ENCODE data around the gene AGL.

Gene AGL

GRCh38 chr1:99849744-99850458 lies at the start of gene AGL:
AGL (plus strand) TSS chr1:99850361; CDS start chr1:99851043, 682 bp downstream.
- TF ChIP-seq CTCF (conservative IDR thresholded peaks at IDR 0.05), result no peak
- H3K27ac ChIP-seq, result peak within 1 kb of the TSS; percentile 89

- no peak overlapping the region for H3K27ac ChIP-seq
- TF ChIP-seq CTCF (conservative IDR thresholded peaks at IDR 0.05), result no peak
Measured at GRCh38 chr1:99801584-99801983, 48.6 kb upstream of the AGL start.

- H3K27ac ChIP-seq, result peak overlapping the region; percentile 65
- TF ChIP-seq CTCF (conservative IDR thresholded peaks at IDR 0.05), result no peak
Measured at GRCh38 chr1:99806882-99807281, 43.3 kb upstream of the AGL start.

DNA sequence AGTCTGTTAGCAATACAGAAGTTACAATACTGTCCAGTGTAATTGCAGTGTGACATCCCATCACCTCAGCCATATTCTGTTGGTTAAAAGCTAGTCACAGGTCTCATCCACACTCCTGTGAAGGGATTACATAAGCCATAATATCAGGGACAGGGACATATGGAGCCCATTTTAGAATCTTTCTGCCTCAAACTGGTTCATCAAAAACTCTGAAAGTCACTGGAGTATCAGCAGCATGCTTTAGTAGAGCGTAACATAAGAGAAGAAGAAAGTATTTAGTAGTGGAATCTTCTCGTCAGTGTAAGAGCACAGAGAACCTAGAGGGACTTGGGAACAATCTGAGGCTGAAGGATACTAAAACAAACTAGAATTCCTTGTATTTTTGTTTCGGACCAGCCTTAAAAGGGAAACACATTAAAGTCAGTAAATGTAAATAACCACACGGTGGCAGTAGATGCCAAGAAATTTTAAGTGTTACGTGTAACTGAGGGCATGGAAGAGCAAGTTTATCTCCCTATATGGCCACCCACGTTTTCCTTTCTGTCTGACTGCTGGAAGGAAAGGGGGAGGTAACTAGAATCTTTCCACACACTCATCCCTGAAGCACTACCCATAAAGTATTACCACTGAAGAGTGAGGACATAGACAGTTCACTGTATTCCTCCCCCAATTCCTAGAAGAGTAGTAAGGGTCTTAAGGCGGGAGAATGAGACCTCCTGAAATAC lies 41.6 kb upstream of the AGL start:
- peak; percentile 70 for TF ChIP-seq CTCF (conservative IDR thresholded peaks at IDR 0.05)
- peak overlapping the region; percentile 48 for H3K27ac ChIP-seq

GRCh38 chr1:99811075-99811474 lies 39.1 kb upstream of the AGL start:
- no peak for TF ChIP-seq CTCF (conservative IDR thresholded peaks at IDR 0.05)
- no peak overlapping the region for H3K27ac ChIP-seq

DNA sequence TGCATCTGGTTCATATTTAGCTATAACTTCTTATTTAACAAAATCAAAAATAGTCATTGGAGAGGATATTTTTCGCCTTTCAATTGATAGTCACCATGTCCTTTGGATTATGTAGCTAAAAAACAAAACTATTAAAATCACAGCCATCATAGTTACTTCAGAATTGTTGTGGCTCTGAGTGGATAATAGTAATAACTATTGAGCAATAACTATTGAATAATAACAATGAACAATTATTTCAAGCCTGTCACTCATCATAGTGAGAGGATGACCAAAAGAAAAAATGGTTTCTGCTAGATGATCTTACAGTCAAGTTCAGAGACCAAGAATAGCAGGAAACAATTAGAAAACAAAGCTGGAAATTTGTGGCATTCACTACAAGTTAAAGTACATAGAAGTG lies 38.4 kb upstream of the AGL start:
- H3K27ac ChIP-seq, result no peak overlapping the region
- no peak for TF ChIP-seq CTCF (conservative IDR thresholded peaks at IDR 0.05)

DNA sequence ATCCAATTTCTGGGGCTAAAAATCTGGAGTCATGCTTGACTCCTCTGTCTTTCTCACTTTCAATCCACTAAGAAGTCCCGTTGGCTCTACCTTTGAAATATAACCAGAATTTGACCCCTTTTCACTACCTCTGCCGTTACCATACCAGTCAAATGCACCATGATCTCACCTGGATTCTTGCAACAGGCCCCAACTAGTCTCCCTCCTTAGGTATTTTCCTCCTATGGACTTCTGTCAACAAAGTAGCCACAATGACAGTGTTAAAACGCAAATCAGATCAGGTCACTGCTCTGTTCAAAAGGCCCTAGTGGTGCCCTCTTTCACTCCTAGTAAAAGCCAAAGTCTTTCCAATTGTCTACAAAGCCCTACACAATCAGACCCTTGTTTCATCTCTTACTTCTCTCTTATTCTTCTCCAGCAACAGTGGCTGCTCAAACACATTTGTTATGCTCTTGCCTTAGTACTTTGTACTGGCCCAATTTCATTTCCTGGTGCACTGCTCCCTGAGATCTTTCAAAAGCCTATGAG lies 35.7 kb upstream of the AGL start:
- TF ChIP-seq CTCF (conservative IDR thresholded peaks at IDR 0.05), result no peak

More for the DNA sequence above, 35.7 kb upstream of the AGL start:
- H3K27ac ChIP-seq, result no peak overlapping the region

Measured in VCaP (cell line).